Stimulated activated naive B cell treated with anti-CD40 and anti-IgM and Interleukin-4, amounts not matched to agents 10 μg/mL and 1 μg/mL and 100 μg/mL, for 72 hours (primary cell): ENCODE measurements around the gene ELOA.
"Not testable (repeated sequence)": the region's sequence is repeated elsewhere in the genome, so short reads cannot be mapped to it uniquely, and the experiment has no call there.

Source experiments
- ATAC-seq, 2 donors: fragments of 150-1000 bp; cut with Tn5 transposase; replicated peaks; 2 replicates each; pipeline ENCODE4 v1.10.0; 2021; ENCODE audit warnings: moderate library complexity in 1 of 2
- DNase-seq: peaks from one replicate; pipeline ENCODE4 v3.0.0; 2021
- H3K27ac Mint-ChIP-seq: one replicate; pipeline ENCODE4 v1.8.0; 2022; ENCODE audit warnings: mild to moderate bottlenecking, mixed read lengths
- H3K27me3 Mint-ChIP-seq, 2 donors: one replicate each; pipeline ENCODE4 v1.8.0; 2022; ENCODE audit warnings: mixed read lengths in 2 of 2
- H3K36me3 Mint-ChIP-seq, 2 donors: one replicate each; pipeline ENCODE4 v1.8.0; 2022; ENCODE audit warnings: mixed read lengths in 2 of 2, mild to moderate bottlenecking in 1 of 2
- H3K4me1 Mint-ChIP-seq, 2 donors: one replicate each; pipeline ENCODE4 v1.8.0; 2022; ENCODE audit warnings: mixed read lengths in 2 of 2, mild to moderate bottlenecking in 1 of 2
- H3K4me3 Mint-ChIP-seq, 2 donors: one replicate each; pipeline ENCODE4 v1.8.0; 2022; ENCODE audit warnings: mild to moderate bottlenecking in 2 of 2, mixed read lengths in 2 of 2, moderate library complexity in 1 of 2
- H3K9me3 Mint-ChIP-seq, 2 donors: one replicate each; pipeline ENCODE4 v1.8.0; 2022; ENCODE audit warnings: mixed read lengths in 2 of 2, mild to moderate bottlenecking in 1 of 2

Gene ELOA

DNA sequence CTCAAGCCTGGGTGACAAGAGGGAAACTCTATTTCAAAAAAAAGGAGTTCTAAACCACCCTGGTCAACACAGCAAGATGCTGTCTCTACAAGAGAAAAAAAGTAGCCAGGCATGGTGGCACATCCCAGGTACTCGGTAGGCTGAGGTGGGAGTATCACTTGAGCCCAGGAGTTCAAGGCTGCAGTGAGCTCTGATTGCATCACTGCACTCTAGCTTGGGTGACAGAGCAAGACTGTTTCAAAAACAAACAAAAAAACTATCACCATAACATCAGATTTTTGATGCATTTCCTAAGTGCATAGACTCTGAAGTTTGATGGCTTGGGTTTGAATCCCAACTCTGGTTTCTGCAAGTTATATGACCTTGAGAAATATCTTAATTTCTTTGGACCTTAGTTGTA, 9.6 kb downstream of the ELOA start:
- H3K4me1 Mint-ChIP-seq = peaks cover 17 to 24% of the 10 kb centered on the region in 2 donors
- peaks cover 32 to 47% of the 10 kb centered on the region in 2 donors for H3K36me3 Mint-ChIP-seq
- H3K27ac Mint-ChIP-seq = no peak overlapping the region
- no peaks in the 10 kb centered on the region for H3K27me3 Mint-ChIP-seq
- ATAC-seq (no peak), DNase-seq (no peak)
- no peaks in the 10 kb centered on the region for H3K9me3 Mint-ChIP-seq
- no peak overlapping the region for H3K4me3 Mint-ChIP-seq

DNA sequence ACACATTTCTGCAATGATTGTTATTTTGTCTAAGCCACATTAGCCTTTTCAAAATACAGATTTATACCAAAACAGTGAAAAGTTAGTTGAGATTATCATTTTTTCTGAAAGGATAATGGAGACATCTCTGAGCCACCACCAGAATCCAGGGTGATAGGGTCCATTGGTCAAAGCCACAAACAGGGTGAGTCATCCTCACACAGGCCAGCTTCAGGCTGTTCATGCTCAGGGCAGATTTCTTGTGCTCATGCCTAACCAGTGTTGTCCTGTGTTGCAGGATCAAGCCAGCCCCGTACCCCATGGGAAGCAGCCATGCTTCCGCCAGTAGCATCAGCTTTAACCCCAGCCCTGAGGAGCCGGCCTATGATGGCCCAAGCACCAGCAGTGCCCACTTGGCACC, 13.4 kb downstream of the ELOA start:
- H3K27ac Mint-ChIP-seq = no peak overlapping the region
- H3K9me3 Mint-ChIP-seq = no peaks in the 10 kb centered on the region
- ATAC-seq = peak in 1 of 2 donors; percentile 60
- H3K4me3 Mint-ChIP-seq = no peak overlapping the region
- H3K27me3 Mint-ChIP-seq = no peaks in the 10 kb centered on the region
- no peak for DNase-seq
- H3K4me1 Mint-ChIP-seq = peaks cover 6 to 12% of the 10 kb centered on the region in 2 donors
- H3K36me3 Mint-ChIP-seq = peaks cover 36 to 50% of the 10 kb centered on the region in 2 donors

DNA sequence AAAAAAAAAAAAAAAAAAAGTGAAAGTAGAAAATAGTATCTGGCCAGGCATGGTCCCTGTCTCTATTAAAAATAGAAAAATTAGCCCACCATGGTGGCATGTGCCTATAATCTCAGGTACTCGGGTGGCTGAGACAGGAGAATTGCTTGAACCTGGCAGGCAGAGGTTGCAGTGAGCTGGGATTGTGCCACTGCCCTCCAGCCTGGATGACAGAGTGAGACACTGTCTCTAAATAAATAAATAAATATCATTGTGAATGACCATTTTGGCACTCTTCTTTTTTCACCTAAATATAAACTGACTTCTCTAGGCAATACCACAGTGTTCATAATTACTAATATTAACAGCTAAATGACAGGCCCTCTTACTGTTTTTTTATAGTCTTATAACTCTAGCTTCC, 14.5 kb downstream of the ELOA start:
- ATAC-seq (no peak), DNase-seq (no peak)
- Mint-ChIP-seq H3K27ac (no peak overlapping the region), H3K4me1 (peaks cover 6 to 12% of the 10 kb centered on the region in 2 donors), H3K36me3 (peaks cover 41 to 59% of the 10 kb centered on the region in 2 donors), H3K27me3 (no peaks in the 10 kb centered on the region), H3K9me3 (no peaks in the 10 kb centered on the region), H3K4me3 (no peak overlapping the region)

DNA sequence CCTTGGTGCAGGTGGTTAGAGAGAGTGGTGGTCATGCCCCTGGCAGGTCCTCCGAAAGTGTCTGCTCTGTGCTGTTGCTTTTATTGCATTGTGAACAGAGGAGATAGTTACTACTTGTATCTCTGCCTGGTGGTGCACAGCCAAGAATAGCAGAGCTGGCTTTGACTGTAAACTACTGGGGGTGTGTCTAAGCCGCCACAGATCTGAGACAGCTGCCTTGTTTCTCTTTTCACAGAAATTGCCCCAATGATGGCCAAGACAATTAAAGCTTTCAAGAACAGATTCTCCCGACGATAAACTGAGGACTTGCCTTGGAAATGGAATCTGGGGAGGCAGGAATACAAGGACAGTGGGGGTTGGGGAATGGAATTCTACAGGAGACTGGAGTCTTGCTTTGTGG, 16.0 kb downstream of the ELOA start:
- Mint-ChIP-seq H3K36me3 (peaks cover 34 to 51% of the 10 kb centered on the region in 2 donors), H3K27ac (no peak overlapping the region)
- ATAC-seq = no peak

DNA sequence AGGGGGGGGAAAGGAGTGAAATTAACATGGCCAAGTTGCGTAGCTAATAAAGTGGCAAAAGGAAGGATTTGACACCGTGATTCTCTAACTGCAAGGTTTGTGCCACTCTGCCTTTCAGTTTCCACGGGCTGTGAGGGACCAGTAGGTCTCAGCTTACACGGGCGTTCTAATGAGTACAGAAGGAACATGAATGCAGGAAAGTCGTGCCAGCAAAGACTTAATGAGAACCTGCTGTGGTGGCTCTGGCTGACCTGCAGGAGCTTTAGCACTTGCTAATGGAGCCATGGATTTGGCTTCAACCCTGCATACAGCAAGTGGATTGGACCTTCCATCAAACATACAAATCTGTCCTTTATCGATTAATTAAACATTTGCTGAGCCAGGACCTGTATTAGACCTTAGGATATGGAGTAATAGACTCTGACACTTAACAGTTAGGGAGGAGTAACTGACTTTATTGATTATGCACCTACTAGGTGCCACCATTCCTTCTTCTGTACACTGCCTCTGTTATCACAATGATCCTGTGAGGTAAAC, 19.8 kb downstream of the ELOA start:
- no peaks in the 10 kb centered on the region for H3K9me3 Mint-ChIP-seq
- H3K27ac Mint-ChIP-seq = no peak overlapping the region
- H3K4me1 Mint-ChIP-seq = peaks cover 4 to 6% of the 10 kb centered on the region in 2 donors
- ATAC-seq = no peak
- no peak for DNase-seq
- H3K36me3 Mint-ChIP-seq = peaks cover 30 to 40% of the 10 kb centered on the region in 2 donors
- H3K27me3 Mint-ChIP-seq = no peaks in the 10 kb centered on the region
- H3K4me3 Mint-ChIP-seq = no peak overlapping the region

More for the DNA sequence above, 16.0 kb downstream of the ELOA start:
- DNase-seq = no peak
- peaks cover 6 to 12% of the 10 kb centered on the region in 2 donors for H3K4me1 Mint-ChIP-seq
- no peak overlapping the region for H3K4me3 Mint-ChIP-seq
- no peaks in the 10 kb centered on the region for H3K9me3 Mint-ChIP-seq
- H3K27me3 Mint-ChIP-seq = no peaks in the 10 kb centered on the region

DNA sequence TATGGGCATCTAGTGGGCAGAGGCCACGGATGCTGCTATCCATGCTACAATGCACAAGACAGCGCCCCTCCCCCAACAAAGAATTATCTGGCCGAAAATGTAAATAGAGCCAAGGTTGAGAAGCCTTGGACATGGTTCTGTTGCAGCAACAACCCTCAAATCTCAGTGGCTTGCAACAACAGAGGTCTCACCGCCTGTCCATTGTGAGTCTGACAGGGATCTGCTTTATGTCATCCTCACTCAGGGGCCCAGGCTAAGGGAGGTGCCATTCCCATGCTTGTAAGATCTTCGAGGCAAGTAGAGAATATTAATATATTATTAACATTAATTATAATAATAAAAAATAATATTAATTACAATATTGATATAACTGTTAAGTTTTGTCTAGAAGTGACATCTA, 25.5 kb downstream of the ELOA start:
- Mint-ChIP-seq H3K27ac (no peak overlapping the region), H3K4me3 (no peak overlapping the region), H3K9me3 (no peaks in the 10 kb centered on the region), H3K36me3 (peaks cover 9 to 11% of the 10 kb centered on the region in 2 donors), H3K27me3 (no peaks in the 10 kb centered on the region), H3K4me1 (peaks cover 4 to 6% of the 10 kb centered on the region in 2 donors)
- DNase-seq = no peak
- no peak for ATAC-seq

DNA sequence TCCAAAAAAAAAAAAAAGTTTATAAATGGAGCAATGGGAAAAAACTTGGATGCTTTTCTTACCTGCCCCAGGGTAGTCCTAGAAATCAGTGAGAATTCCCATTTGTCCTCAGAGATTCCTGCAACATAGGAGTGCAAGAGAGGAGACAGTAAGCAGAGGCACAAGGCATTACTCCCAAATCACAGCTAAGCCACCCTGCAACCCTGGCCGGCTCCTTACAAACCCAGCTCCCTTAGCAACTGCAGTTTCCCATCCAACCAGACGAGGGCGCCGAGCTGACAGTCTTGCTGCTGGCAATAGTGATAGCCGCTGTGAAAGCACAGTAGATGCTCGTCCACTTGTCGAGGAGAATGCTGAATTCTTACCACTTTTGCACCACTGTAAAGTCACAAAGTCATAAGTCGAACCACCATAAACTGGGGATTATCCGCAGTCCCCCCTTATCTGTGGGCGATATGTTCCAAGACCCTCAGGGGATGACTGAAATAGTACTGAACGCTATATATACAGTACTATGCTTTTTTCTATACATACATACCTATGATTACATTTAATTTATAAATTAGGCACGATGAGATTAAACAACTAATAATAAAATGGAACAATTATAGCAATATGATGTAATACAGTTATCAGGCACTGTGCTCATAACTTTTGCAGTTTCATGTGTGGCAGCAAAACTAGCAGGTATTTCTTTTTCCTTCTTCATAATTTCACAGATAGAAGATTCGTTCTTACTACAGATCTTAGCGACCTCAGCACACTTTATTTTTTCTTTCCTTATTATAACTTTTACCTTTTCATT, 29.0 kb downstream of the ELOA start:
- peaks cover 0 to 5% of the 10 kb centered on the region in 2 donors for H3K36me3 Mint-ChIP-seq
- H3K27me3 Mint-ChIP-seq = no peaks in the 10 kb centered on the region
- ATAC-seq (peak; percentile 96 to 97), DNase-seq (peak; percentile 71)
- no peaks in the 10 kb centered on the region for H3K9me3 Mint-ChIP-seq
- H3K4me1 Mint-ChIP-seq = peaks cover 4 to 6% of the 10 kb centered on the region in 2 donors
- no peak overlapping the region for H3K4me3 Mint-ChIP-seq
- H3K27ac Mint-ChIP-seq = no peak overlapping the region

DNA sequence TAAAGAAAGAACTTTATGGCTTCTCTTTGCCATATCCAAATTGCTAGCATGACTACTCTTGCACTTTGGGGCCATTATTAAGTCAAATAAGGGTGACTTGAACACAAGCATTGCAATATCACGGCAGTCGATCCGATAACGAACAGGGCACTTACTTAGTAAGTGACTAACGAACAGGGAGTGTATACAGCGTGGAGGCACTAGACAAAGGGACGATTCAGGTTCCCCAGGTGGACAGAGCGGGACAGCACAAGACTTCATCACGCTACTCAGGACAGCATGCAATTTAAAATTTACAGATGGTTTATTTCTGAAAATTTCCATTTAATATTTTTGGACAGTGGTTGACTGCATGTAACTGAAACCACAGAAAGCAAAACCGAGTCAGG, 29.6 kb downstream of the ELOA start:
- peak overlapping the region; percentile 37 for H3K27ac Mint-ChIP-seq
- no peaks in the 10 kb centered on the region for H3K27me3 Mint-ChIP-seq
- no peak for DNase-seq
- no peaks in the 10 kb centered on the region for H3K9me3 Mint-ChIP-seq
- H3K4me3 Mint-ChIP-seq = no peak overlapping the region
- ATAC-seq = no peak
- H3K36me3 Mint-ChIP-seq = peaks cover 0 to 5% of the 10 kb centered on the region in 2 donors
- H3K4me1 Mint-ChIP-seq = peaks cover 4 to 6% of the 10 kb centered on the region in 2 donors

DNA sequence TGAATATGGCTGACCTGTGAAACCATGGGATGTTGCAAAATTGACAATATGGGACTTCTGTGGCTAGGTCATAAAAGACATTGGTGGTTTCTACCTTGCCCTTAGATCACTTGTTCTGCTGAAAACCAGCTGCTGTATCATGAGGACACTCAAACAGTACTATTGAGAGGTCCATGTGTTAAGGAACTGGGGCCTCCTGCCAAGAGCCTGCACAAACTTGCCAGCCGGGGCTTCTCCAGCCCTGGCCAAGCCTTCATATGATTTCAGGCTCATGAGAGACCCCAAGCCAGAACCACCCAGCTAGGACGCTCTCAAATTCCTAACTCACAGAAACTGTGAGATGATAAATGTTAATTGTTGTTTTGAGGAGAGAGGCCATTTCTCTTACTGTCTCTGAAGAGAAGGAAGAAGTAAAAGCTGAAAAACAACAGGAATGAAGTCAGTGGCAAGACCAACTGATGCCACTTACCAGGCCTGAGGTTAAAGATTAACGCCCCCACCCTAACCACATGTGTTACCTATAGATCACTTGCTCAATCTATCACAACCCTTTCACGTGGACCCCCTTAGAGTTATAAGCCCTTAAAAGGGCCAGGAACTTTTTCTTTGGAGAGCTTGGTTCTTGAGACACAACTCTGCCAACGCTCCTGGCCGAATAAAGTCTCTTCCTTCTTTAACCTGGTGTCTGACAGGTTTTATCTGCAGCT, 31.1 kb downstream of the ELOA start:
- Mint-ChIP-seq H3K27ac (peak overlapping the region; percentile 37), H3K4me3 (no peak overlapping the region), H3K27me3 (no peaks in the 10 kb centered on the region), H3K4me1 (peaks cover 7 to 12% of the 10 kb centered on the region in 2 donors), H3K9me3 (no peaks in the 10 kb centered on the region), H3K36me3 (no peaks in the 10 kb centered on the region)
- ATAC-seq (no peak), DNase-seq (no peak)

DNA sequence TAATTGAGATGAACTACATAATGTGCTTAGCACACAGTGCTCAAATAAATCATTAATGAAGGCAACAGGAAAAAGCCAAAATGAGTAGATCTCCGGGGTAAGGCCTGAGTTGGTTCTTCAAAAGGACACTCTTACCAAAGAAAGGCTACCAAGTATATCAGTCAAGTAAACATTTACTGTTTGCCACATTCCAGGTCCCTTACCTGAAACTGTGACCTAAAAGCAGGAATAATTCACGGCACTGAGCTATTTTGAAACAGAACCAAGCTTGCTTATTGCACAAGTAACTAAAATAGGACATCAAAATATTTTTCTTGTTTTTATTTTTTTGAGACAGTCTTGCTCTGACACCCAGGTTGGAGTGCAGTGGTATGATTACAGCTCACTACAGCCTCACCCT, 32.9 kb downstream of the ELOA start:
- H3K4me1 Mint-ChIP-seq = peaks cover 10 to 23% of the 10 kb centered on the region in 2 donors
- H3K27ac Mint-ChIP-seq = no peak overlapping the region
- no peaks in the 10 kb centered on the region for H3K36me3 Mint-ChIP-seq
- H3K9me3 Mint-ChIP-seq = no peaks in the 10 kb centered on the region
- no peak overlapping the region for H3K4me3 Mint-ChIP-seq
- H3K27me3 Mint-ChIP-seq = no peaks in the 10 kb centered on the region
- ATAC-seq (no peak), DNase-seq (no peak)

DNA sequence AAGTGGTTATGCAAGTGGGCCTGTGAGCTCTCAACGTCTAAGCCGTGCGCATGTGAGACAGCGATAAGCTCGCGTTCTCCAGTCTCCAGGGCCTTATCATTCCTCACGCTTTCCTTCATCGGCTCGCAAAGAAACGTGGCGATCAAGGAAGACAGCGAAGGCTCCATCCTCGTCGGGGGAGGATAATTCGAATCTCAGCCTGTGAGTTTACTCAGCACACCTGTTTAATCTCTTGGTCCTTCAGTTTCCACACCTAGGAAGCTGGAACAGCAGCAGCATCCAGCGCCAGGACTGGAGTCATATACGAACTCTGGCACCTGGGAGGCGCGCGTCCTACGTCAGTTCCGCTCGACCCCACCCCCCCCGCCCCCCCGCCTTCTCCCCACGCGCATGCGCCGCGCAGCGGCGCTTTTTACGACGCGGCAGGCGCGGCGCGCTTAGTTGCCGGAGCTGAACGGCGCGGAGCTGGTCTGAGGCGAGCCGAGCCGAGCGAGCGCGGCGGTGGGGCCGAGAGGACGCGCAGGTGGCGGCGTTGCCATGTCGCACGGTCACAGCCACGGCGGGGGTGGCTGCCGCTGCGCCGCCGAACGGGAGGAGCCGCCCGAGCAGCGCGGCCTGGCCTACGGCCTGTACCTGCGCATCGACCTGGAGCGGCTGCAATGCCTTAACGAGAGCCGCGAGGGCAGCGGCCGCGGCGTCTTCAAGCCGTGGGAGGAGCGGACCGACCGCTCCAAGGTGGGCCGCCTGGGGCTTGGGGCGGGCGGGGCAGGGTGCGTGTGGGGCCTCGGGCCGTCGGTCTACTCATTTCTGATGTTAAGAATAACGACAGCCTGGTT, 34.9 kb downstream of the ELOA start, which contains the start of gene PITHD1:
Gene PITHD1 (plus strand): TSS at position 440 of the 836 bp plus-strand sequence. CDS start 98 bp downstream, at position 538.
- Mint-ChIP-seq H3K36me3 (no peaks in the 10 kb centered on the region), H3K27ac (peak within 1 kb of the TSS; percentile 94), H3K9me3 (no peaks in the 10 kb centered on the region), H3K27me3 (no peaks in the 10 kb centered on the region), H3K4me1 (peaks cover 11 to 17% of the 10 kb centered on the region in 2 donors), H3K4me3 (peak within 1 kb of the TSS; percentile 86 to 91)
- ATAC-seq = peak; percentile 93 to 94
- DNase-seq = peak; percentile 79

DNA sequence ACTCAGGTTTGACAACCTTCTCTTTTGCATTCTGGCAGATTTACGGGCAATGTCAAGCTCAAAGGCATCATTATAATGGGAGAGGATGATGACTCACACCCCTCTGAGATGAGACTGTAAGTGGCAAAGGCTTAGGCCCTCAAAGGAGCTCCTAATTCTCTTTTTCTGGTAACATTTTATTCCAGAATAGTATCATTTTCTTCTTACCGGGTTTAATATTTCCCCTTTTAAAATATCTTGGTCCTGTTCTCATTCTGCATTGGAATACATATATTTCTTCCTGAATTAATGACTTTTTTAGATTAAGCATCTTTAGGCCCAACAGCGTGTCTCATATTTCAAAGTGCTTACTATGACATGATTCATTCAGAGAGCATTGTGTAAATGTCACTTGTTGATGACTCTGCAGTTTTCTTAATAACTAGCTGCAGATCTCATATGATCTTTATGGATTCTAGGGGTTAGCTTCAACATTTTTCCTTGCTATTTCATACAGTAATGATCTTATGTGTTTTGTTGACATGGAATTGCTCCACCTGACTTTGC, 36.6 kb downstream of the ELOA start:
- Mint-ChIP-seq H3K4me3 (no peak overlapping the region), H3K36me3 (peaks cover 3 to 4% of the 10 kb centered on the region in 2 donors), H3K4me1 (peaks cover 9 to 17% of the 10 kb centered on the region in 2 donors), H3K9me3 (no peaks in the 10 kb centered on the region), H3K27ac (no peak overlapping the region), H3K27me3 (no peaks in the 10 kb centered on the region)
- ATAC-seq = no peak
- DNase-seq = no peak

DNA sequence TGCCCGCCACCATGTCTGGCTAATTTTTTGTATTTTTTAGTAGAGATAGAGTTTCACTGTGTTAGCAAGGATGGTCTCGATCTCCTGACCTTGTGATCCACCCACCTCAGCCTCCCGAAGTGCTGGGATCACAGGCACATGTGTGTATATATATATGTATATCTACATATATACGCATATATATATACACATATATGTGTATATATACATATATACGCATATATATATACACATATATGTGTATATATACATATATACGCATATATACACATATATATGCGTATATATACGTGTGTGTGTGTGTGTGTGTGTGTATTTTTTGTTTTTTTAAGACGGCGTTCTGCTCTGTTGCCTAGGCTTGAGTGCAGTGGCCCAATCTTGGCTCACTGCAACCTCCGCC, 39.9 kb downstream of the ELOA start:
- peaks cover 28 to 33% of the 10 kb centered on the region in 2 donors for H3K36me3 Mint-ChIP-seq
- DNase-seq, H3K4me3 Mint-ChIP-seq, H3K9me3 Mint-ChIP-seq, H3K27me3 Mint-ChIP-seq, ATAC-seq, H3K27ac Mint-ChIP-seq: not testable (repeated sequence)
- peaks cover 9 to 22% of the 10 kb centered on the region in 2 donors for H3K4me1 Mint-ChIP-seq

DNA sequence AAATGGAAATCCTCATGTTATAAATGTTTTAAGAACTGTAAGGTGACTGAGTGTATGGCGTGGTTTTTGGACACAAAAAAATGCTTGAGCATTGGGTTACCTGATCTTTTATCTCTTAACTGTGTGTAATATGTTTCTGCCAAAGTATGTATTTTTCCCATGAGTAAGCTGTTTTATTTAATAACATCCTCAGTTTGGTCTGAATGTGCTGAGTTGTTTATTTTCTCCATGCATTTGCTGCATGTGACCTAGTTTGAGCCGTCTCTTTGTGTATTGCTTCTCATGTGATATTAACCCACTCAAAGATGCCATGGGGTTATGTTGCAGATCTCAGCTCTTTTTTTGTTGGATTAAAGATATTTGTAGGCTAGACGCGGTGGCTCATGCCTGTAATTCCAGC, 41.6 kb downstream of the ELOA start:
- Mint-ChIP-seq H3K9me3 (no peaks in the 10 kb centered on the region), H3K4me1 (peaks cover 3 to 11% of the 10 kb centered on the region in 2 donors), H3K36me3 (peaks cover 34 to 46% of the 10 kb centered on the region in 2 donors), H3K27me3 (no peaks in the 10 kb centered on the region), H3K27ac (no peak overlapping the region), H3K4me3 (no peak overlapping the region)
- ATAC-seq (no peak), DNase-seq (no peak)
